HFF-Myc (cell line): ENCODE data around the gene DHX34.
A peak's percentile ranks its signal among the peaks of the same experiment; 100 is the strongest.
"Not testable (repeated sequence)": the region's sequence is repeated elsewhere in the genome, so short reads cannot be mapped to it uniquely, and the experiment has no call there.

Source experiments
- DNase-seq: peaks from one replicate; pipeline ENCODE4 v3.0.0-alpha.2; 2011; ENCODE audit warnings: low read depth; ENCODE audit errors: extremely low read depth
- H3K4me3 ChIP-seq: replicated peaks from 2 replicates; pipeline ENCODE4 v1.5.1; 2011; ENCODE audit warnings: low read depth, mild to moderate bottlenecking, control low read depth, low read length
- TF ChIP-seq, protein P1 (sequence below): IDR thresholded peaks from 2 replicates; pipeline ENCODE4 v1.5.1; 2012; ENCODE audit warnings: mild to moderate bottlenecking, low read depth, low read length, control low read depth; ENCODE audit errors: missing control alignments

The DHX34 gene

DNA sequence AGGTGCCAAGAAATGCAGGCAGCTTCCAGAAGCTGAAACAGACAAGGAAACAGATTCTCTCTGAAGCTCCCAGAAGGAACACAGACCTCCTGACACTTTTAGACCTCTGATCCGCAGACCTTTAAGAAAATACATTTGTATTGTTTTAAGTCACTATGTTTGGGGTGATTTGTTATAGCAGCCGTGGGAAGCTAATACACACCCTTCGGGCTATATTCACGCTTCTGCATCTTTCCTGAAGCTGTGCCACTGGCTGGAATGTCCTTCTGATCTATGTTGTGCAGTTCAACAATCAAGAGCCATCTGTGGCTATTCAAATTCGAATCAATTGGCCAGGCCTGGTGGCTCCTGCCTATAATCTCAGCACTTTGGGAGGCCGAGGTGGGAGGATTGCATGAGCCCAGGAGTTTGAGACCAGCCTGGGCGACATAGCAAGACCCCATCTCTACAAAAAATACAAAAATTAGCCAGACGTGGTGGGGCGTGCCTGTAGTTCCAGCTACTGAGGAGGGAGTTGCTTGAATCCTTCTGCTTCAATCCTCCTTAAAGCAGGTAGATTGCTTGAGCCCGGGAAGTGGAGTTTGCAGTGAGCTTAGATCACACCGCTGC lies 5.8 kb upstream of the DHX34 start:
- H3K4me3 ChIP-seq: no peak overlapping the region
- TF ChIP-seq, protein P1, sequence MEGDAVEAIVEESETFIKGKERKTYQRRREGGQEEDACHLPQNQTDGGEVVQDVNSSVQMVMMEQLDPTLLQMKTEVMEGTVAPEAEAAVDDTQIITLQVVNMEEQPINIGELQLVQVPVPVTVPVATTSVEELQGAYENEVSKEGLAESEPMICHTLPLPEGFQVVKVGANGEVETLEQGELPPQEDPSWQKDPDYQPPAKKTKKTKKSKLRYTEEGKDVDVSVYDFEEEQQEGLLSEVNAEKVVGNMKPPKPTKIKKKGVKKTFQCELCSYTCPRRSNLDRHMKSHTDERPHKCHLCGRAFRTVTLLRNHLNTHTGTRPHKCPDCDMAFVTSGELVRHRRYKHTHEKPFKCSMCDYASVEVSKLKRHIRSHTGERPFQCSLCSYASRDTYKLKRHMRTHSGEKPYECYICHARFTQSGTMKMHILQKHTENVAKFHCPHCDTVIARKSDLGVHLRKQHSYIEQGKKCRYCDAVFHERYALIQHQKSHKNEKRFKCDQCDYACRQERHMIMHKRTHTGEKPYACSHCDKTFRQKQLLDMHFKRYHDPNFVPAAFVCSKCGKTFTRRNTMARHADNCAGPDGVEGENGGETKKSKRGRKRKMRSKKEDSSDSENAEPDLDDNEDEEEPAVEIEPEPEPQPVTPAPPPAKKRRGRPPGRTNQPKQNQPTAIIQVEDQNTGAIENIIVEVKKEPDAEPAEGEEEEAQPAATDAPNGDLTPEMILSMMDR: no peak
- no peak for DNase-seq

DNA sequence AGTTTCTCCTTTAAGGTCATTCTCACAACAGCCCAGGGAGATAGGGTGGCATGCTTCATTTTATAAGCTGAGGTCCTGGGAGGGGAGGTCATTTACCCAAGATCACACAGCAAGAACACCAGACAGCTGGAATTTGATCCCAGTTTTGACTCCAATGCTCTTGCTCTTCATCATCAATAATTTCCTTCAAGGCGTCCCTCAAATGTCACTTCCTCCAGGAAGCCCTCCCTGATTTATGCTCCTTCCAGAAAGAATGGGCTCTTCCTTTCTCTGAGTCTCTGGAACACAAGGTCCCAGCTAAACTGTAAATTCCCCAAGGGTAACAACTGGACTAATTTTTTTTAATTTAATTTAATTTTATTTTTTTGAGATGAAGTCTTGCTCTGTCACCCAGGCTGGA lies 4.7 kb upstream of the DHX34 start:
- H3K4me3 ChIP-seq: no peak overlapping the region
- TF ChIP-seq, protein P1: no peak
- no peak for DNase-seq

DNA sequence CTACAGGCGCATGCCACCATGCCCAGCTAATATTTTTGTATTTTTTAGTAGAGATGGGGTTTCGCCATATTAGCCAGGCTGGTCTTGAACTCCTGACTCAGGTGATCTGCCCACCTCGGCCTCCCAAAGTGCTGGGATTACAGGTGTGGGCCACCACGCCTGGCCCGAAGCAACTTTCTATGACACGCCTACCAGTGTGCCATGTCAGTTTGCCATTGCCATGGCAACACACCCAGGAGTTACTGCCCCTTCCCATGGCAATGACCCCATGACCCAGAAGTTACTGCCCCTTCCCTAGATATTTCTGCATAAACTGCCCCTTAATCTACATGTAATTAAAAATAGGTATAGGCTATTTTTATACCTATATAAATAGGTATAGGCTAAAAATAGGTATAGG lies 3.1 kb upstream of the DHX34 start:
- not testable (repeated sequence) for H3K4me3 ChIP-seq

DNA sequence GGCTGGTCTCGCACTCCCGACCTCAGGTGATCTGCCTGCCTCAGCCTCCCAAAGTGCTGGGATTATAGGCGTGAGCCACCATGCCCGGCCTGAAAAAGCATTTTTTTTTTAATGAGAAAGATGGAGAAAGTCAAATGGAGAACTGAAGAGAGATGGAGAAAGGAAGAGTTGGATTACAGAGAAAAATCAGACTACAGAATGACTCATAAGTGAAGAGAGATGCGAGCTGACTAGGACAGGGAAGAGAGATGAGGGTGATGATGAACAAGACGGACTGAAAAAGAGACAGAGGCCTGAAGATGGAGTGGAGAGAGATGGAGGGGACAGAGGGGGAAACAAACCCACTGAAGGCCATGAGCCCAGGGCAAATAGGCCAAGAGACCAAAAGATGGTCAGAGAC lies 1.5 kb downstream of the DHX34 start:
- H3K4me3 ChIP-seq: peak overlapping the region; percentile 94
- TF ChIP-seq, protein P1: no peak
- DNase-seq: no peak

More for the DNA sequence above, 3.1 kb upstream of the DHX34 start:
- not testable (repeated sequence) for DNase-seq

DNA sequence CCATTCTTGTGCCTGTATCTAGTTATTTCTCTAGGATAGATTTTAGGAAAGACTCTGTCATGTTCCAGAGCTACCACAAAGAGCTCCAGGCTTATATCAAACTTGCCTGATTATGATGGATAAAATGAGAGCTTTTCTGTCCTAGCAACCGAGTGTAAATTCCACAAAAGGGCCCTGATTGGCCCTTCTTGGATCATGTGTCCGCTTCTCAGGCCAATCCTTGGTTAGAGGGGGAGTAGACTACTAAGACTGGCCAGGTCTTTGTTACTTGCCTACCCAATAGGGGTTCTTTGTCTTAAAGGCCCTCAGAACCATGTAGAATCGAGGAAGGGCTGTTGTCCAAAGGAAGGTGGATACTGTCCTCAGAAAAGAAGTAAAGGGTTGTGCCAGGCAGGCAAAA lies 2.4 kb downstream of the DHX34 start:
- DNase-seq: no peak
- TF ChIP-seq, protein P1: no peak
- H3K4me3 ChIP-seq: no peak overlapping the region

DNA sequence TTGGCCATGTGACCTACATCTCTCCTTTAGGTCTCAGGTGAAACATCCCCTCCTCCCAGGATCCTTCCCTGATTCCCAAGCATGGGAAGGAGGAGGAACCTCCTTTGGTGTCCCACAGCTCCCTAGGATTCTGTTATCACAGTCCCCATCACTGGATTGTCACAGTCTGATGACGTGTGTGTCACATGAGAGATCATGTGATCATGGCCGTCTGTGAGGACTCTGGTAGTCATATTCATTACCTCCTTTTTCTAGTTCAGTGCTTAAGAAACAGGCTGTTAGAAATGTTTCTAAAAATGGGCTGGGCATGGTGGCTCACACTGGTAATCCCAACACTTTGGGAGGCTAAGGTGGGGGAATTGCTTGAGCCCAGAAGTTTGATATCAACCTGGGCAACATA lies 3.0 kb downstream of the DHX34 start:
- TF ChIP-seq, protein P1: no peak

DNA sequence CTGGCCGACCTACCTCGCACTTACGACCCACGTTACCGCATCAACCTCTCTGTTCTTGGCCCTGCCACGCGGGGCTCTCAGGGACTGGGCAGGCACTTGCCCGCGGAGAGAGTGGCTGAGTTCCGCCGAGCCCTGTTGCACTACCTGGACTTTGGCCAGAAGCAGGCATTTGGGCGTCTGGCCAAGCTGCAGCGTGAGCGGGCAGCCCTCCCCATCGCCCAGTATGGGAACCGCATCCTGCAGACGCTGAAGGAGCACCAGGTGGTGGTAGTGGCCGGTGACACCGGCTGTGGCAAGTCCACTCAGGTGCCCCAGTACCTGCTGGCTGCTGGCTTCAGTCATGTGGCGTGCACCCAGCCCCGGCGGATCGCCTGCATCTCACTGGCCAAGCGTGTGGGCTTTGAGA lies 4.2 kb downstream of the DHX34 start:
- no peak for DNase-seq
- no peak overlapping the region for H3K4me3 ChIP-seq
- TF ChIP-seq, protein P1: no peak

More for the DNA sequence above, 3.0 kb downstream of the DHX34 start:
- no peak overlapping the region for H3K4me3 ChIP-seq
- no peak for DNase-seq
